Prostate gland (tissue), 2 donors: ENCODE data around the gene ANKRD45.

Source experiments
- POLR2AphosphoS5 ChIP-seq: sonication (generic); formaldehyde crosslinking; IDR thresholded peaks from one replicate; pipeline ENCODE4 v1.6.1; 2017; ENCODE audit warnings: antibody characterized with exemption
- TF ChIP-seq, protein P1 (sequence below), 4 experiments: fragments of 200-600 bp in 2 of 4; fragments of 450-650 bp in 2 of 4; sonication (generic) in 2 of 4; IDR thresholded peaks; 1 replicate in 3 of 4; 2 replicates in 1 of 4; pipeline ENCODE4 v1.5.1; 2016 to 2019; ENCODE audit warnings: antibody characterized with exemption in 4 of 4, mild to moderate bottlenecking in 2 of 4, moderate library complexity in 2 of 4

DNA sequence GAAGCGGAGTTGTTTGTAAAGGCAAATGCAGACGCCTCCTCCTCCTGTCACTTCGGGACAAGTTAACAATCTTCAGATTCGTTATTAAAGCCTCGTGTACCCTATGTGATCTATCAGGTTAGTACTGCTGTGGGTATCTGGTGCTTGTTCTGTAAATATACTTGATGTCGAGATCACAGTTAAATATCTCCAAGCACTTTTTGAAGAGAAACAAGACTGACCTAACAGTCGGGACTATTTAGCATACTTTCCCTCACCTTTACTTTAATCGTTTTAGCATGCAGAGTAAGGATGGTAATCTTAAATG is 45.8 kb upstream of the ANKRD45 start:
- no peak for TF ChIP-seq POLR2AphosphoS5
- TF ChIP-seq, protein P1, sequence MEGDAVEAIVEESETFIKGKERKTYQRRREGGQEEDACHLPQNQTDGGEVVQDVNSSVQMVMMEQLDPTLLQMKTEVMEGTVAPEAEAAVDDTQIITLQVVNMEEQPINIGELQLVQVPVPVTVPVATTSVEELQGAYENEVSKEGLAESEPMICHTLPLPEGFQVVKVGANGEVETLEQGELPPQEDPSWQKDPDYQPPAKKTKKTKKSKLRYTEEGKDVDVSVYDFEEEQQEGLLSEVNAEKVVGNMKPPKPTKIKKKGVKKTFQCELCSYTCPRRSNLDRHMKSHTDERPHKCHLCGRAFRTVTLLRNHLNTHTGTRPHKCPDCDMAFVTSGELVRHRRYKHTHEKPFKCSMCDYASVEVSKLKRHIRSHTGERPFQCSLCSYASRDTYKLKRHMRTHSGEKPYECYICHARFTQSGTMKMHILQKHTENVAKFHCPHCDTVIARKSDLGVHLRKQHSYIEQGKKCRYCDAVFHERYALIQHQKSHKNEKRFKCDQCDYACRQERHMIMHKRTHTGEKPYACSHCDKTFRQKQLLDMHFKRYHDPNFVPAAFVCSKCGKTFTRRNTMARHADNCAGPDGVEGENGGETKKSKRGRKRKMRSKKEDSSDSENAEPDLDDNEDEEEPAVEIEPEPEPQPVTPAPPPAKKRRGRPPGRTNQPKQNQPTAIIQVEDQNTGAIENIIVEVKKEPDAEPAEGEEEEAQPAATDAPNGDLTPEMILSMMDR (IDR thresholded peaks at IDR 0.05): no peak
